Measurements from ENCODE around the gene ADRM1. TPM values are rescaled to one million over a fixed set of nuclear protein-coding genes. Genes with fewer than 3 reads are reported as not detected.

The ADRM1 gene
- total RNA-seq, 1 experiment from 2014 or later, result 200 TPM

- in situ Hi-C loops (cut with HindIII; ENCODE audit: low pct_unique_long_range_greater_than_20kb, low sequenced_read_pairs), result loop anchor here (25.0 kb wide), 1 partner anchor 103 kb away; the partner anchor contains the start of gene MTG2
- DNase-seq (ENCODE audit: low read depth, low spot score), result no peak
Measured at GRCh38 chr20:62289898-62290297, 12.9 kb upstream of the ADRM1 start.

GRCh38 chr20:62291251-62292066, 11.3 kb upstream of the ADRM1 start:
- no peak for DNase-seq (ENCODE audit: low read depth, low spot score)
- in situ Hi-C loops (cut with HindIII; ENCODE audit: low pct_unique_long_range_greater_than_20kb, low sequenced_read_pairs), result loop anchor here (25.0 kb wide), 1 partner anchor 104 kb away; the partner anchor contains the start of gene MTG2

GRCh38 chr20:62292108-62292507, 10.7 kb upstream of the ADRM1 start:
- no peak for DNase-seq (ENCODE audit: low read depth, low spot score)
- in situ Hi-C loops (cut with HindIII; ENCODE audit: low pct_unique_long_range_greater_than_20kb, low sequenced_read_pairs), result loop anchor here (25.0 kb wide), 1 partner anchor 105 kb away; the partner anchor contains the start of gene MTG2

GRCh38 chr20:62293111-62293784, 9.5 kb upstream of the ADRM1 start:
- peak; percentile 48 for DNase-seq (ENCODE audit: low read depth, low spot score)
- in situ Hi-C loops (cut with HindIII; ENCODE audit: low pct_unique_long_range_greater_than_20kb, low sequenced_read_pairs), result loop anchor here (25.0 kb wide), 1 partner anchor 106 kb away; the partner anchor contains the start of gene MTG2

GRCh38 chr20:62293946-62294345, 8.9 kb upstream of the ADRM1 start:
- in situ Hi-C loops (cut with HindIII; ENCODE audit: low pct_unique_long_range_greater_than_20kb, low sequenced_read_pairs), result loop anchor here (25.0 kb wide), 1 partner anchor 107 kb away; the partner anchor contains the start of gene MTG2

GRCh38 chr20:62294516-62294915, 8.3 kb upstream of the ADRM1 start:
- DNase-seq (ENCODE audit: low read depth, low spot score), result no peak
- in situ Hi-C loops (cut with HindIII; ENCODE audit: low pct_unique_long_range_greater_than_20kb, low sequenced_read_pairs), result loop anchor here (25.0 kb wide), 1 partner anchor 107 kb away; the partner anchor contains the start of gene MTG2

More at GRCh38 chr20:62293946-62294345, 8.9 kb upstream of the ADRM1 start:
- DNase-seq (ENCODE audit: low read depth, low spot score), result no peak

GRCh38 chr20:62296724-62297448, 5.9 kb upstream of the ADRM1 start:
- in situ Hi-C loops (cut with HindIII; ENCODE audit: low pct_unique_long_range_greater_than_20kb, low sequenced_read_pairs), result loop anchor here (25.0 kb wide), 1 partner anchor 110 kb away; the partner anchor contains the start of gene MTG2
- DNase-seq (ENCODE audit: low read depth, low spot score), result no peak

- in situ Hi-C loops (cut with HindIII; ENCODE audit: low pct_unique_long_range_greater_than_20kb, low sequenced_read_pairs), result loop anchor here (25.0 kb wide), 1 partner anchor 110 kb away; the partner anchor contains the start of gene MTG2
- no peak for DNase-seq (ENCODE audit: low read depth, low spot score)
Measured at GRCh38 chr20:62297449-62298227, 5.2 kb upstream of the ADRM1 start.

- no peak for DNase-seq (ENCODE audit: low read depth, low spot score)
- in situ Hi-C loops (cut with HindIII; ENCODE audit: low pct_unique_long_range_greater_than_20kb, low sequenced_read_pairs), result loop anchor here (25.0 kb wide), 1 partner anchor 111 kb away; the partner anchor contains the start of gene MTG2
Measured at GRCh38 chr20:62298577-62299249, 4.1 kb upstream of the ADRM1 start.

GRCh38 chr20:62299666-62300236, 3.0 kb upstream of the ADRM1 start:
- in situ Hi-C loops (cut with HindIII; ENCODE audit: low pct_unique_long_range_greater_than_20kb, low sequenced_read_pairs), result loop anchor here (25.0 kb wide), 1 partner anchor 112 kb away; the partner anchor contains the start of gene MTG2

GRCh38 chr20:62300319-62300718, 2.5 kb upstream of the ADRM1 start:
- in situ Hi-C loops (cut with HindIII; ENCODE audit: low pct_unique_long_range_greater_than_20kb, low sequenced_read_pairs), result no loop called here
- no peak for DNase-seq (ENCODE audit: low read depth, low spot score)

More at GRCh38 chr20:62299666-62300236, 3.0 kb upstream of the ADRM1 start:
- DNase-seq (ENCODE audit: low read depth, low spot score), result no peak

GRCh38 chr20:62301111-62301668, 1.6 kb upstream of the ADRM1 start:
- DNase-seq (ENCODE audit: low read depth, low spot score), result no peak
- in situ Hi-C loops (cut with HindIII; ENCODE audit: low pct_unique_long_range_greater_than_20kb, low sequenced_read_pairs), result no loop called here

GRCh38 chr20:62301773-62302340, 940 bp upstream of the ADRM1 start:
- in situ Hi-C loops (cut with HindIII; ENCODE audit: low pct_unique_long_range_greater_than_20kb, low sequenced_read_pairs), result no loop called here

GRCh38 chr20:62303062-62303339, 204 bp downstream of the ADRM1 start:
- in situ Hi-C loops (cut with HindIII; ENCODE audit: low pct_unique_long_range_greater_than_20kb, low sequenced_read_pairs), result no loop called here
- DNase-seq (ENCODE audit: low read depth, low spot score), result no peak

More at GRCh38 chr20:62301773-62302340, 940 bp upstream of the ADRM1 start:
- peak; percentile 96 for DNase-seq (ENCODE audit: low read depth, low spot score)

- in situ Hi-C loops (cut with HindIII; ENCODE audit: low pct_unique_long_range_greater_than_20kb, low sequenced_read_pairs), result no loop called here
- peak; percentile 9 for DNase-seq (ENCODE audit: low read depth, low spot score)
Measured at GRCh38 chr20:62303340-62304226, 786 bp downstream of the ADRM1 start.
